Measurements from ENCODE around the gene E2F4. TPM values are rescaled to one million over a fixed set of nuclear protein-coding genes. Genes with fewer than 3 reads are reported as not detected.

The E2F4 gene
- total RNA-seq, 1 donor from 2014 or later: 64.3 TPM

DNA sequence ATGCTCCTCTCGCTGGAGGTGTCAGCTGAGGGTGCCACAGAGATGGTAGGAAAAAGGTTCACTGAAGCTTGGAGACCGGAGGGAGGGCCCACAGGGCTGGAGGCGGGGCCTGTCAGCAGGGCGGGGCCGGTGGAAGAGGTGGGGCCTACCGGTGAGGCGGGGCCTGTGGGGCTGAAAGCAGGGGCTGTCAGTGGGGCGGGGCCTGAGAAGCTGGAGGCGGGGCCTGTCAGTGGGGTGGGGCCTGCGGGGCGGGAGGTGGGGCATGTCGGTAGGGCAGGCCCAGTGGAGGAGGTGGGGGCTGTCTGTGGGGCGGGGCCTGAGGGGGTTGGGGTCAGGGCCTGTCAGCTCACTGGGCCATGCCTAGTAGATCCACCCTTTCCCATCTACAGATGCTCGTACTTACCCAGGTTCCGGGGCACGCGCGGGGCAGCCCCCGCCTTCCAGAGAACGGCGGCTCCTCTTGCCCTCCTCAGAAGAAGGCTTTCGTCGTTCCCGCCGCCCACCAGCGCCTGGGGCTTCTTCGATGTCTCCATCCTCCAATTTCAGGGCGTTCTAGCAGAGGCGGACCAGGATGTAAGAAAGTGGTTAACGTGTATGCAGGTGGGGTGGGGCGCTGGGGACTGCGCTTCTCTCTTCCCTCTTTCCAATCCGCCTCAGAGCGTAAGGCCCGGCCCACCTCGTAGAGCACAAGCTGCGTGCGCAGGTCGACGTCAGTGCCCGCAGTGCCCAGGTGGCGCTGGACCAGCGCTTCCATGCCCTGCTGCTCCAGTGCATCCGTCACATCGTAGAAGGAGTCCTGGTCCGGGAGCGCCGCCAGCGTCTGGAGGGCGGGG is 44.8 kb downstream of the E2F4 start:
- H3K36me3 Mint-ChIP-seq (ENCODE audit: unreplicated experiment): no peaks in the 10 kb centered on the region
- H3K4me3 Mint-ChIP-seq (ENCODE audit: unreplicated experiment): peak overlapping the region; percentile 74
- DNase-seq: peak; percentile 83
- peaks cover 5% of the 10 kb centered on the region for H3K27me3 Mint-ChIP-seq (ENCODE audit: unreplicated experiment)
- H3K9me3 Mint-ChIP-seq (ENCODE audit: unreplicated experiment): no peaks in the 10 kb centered on the region
- no peaks in the 10 kb centered on the region for H3K4me1 Mint-ChIP-seq (ENCODE audit: low read depth, unreplicated experiment)
- peak overlapping the region; percentile 33 for H3K27ac Mint-ChIP-seq (ENCODE audit: unreplicated experiment)
- TF ChIP-seq, protein P1, sequence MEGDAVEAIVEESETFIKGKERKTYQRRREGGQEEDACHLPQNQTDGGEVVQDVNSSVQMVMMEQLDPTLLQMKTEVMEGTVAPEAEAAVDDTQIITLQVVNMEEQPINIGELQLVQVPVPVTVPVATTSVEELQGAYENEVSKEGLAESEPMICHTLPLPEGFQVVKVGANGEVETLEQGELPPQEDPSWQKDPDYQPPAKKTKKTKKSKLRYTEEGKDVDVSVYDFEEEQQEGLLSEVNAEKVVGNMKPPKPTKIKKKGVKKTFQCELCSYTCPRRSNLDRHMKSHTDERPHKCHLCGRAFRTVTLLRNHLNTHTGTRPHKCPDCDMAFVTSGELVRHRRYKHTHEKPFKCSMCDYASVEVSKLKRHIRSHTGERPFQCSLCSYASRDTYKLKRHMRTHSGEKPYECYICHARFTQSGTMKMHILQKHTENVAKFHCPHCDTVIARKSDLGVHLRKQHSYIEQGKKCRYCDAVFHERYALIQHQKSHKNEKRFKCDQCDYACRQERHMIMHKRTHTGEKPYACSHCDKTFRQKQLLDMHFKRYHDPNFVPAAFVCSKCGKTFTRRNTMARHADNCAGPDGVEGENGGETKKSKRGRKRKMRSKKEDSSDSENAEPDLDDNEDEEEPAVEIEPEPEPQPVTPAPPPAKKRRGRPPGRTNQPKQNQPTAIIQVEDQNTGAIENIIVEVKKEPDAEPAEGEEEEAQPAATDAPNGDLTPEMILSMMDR (IDR thresholded peaks at IDR 0.05; ENCODE audit: partially characterized antibody, unreplicated experiment): no peak

DNA sequence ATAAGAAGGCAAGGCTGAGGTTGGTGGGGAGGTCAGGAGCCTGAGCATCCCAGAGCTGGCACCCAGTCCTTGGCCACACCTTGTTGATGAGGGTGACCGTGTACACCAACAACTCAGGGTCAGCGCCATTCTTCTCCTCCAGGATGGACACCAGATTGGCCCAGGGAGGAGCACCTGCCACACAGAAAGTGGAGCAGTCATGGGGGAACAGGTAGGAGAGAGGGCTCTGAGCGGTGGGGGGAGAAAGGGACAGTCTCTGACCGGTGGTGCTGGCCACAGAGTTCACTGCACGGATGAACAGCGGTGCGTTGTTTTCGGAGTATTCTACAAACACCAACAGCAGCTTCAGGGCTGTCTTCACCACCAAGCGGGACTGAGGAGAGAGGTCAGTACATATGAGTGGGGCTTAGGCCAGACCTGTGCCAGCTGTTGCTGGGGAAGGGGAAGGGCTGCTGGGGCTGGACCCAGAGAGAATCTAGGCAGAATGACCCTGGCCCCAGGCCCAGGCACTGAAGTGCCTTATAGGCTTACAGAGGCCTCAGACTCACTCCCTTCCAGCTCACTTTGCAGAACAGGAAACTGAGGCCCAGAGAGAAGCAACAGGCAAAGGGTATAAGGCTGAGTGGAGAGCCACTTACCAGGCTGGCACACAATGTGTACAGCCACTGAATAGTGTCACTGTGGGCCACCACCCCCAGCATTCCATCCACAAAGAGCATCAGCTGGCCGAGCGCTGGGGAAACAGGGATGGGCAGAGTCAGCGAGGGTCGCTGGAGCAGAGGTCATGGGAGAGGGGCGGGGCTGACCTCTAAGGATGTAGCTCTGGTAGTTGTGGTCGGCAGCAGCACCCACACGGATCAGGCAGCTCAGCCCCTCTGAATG is 45.7 kb downstream of the E2F4 start:
- H3K27ac Mint-ChIP-seq (ENCODE audit: unreplicated experiment): peak overlapping the region; percentile 33
- H3K4me3 Mint-ChIP-seq (ENCODE audit: unreplicated experiment): no peak overlapping the region

DNA sequence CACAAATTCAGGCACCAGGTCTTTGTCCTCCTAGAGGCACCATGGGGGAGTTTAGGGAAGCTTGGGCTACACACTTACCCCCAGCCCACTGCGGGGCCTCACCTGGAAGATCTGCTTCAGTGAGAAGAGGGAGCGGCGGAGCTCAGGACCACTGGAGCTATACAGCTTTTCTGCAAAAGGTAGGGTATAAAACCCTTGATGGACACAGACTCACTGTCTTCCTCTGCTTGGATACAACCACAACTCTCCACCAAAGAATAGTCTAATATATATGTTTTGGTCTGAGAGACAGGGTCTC is 46.3 kb downstream of the E2F4 start:
- H3K27me3 Mint-ChIP-seq (ENCODE audit: unreplicated experiment): peaks cover 5% of the 10 kb centered on the region
- DNase-seq: no peak
- H3K4me1 Mint-ChIP-seq (ENCODE audit: low read depth, unreplicated experiment): no peaks in the 10 kb centered on the region
- no peak overlapping the region for H3K4me3 Mint-ChIP-seq (ENCODE audit: unreplicated experiment)
- H3K9me3 Mint-ChIP-seq (ENCODE audit: unreplicated experiment): no peaks in the 10 kb centered on the region
- H3K27ac Mint-ChIP-seq (ENCODE audit: unreplicated experiment): no peak overlapping the region
- no peaks in the 10 kb centered on the region for H3K36me3 Mint-ChIP-seq (ENCODE audit: unreplicated experiment)
- TF ChIP-seq, protein P1 (IDR thresholded peaks at IDR 0.05; ENCODE audit: partially characterized antibody, unreplicated experiment): no peak

More for the DNA sequence above, 45.7 kb downstream of the E2F4 start:
- TF ChIP-seq, protein P1 (IDR thresholded peaks at IDR 0.05; ENCODE audit: partially characterized antibody, unreplicated experiment): no peak
- no peaks in the 10 kb centered on the region for H3K36me3 Mint-ChIP-seq (ENCODE audit: unreplicated experiment)
- H3K9me3 Mint-ChIP-seq (ENCODE audit: unreplicated experiment): no peaks in the 10 kb centered on the region
- no peaks in the 10 kb centered on the region for H3K4me1 Mint-ChIP-seq (ENCODE audit: low read depth, unreplicated experiment)
- DNase-seq: no peak
- peaks cover 5% of the 10 kb centered on the region for H3K27me3 Mint-ChIP-seq (ENCODE audit: unreplicated experiment)

DNA sequence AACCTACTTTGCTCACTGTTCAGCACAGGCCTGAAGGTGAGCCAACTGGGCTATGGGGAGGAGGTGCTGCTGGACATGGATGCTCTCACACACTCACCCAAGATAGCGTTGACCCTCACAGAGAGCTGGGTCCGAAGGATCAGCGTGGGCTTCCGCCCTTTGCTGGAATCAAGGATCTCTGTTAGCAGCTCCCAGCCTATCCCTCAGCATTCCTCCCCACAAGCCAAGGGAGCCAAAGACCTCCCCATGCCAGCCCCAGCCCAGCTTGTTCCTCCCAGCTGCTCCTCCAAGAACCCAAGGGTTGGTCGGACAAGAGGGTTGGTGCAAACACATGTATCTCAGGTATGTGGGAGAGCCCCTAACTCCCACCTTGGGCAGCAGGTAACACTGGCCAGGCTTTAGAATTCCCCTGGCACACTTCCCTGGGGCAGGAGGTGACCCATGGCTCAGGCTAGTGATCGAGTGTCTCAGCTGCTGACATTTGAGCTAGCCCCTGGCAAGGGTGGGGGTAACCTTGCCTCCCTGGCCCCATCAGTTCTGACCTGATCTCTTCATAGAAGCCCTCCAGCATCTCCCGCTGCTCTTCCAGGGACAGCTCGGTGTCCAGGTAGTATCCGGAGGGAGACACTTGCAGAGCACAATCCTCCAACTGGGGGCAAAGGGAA is 47.0 kb downstream of the E2F4 start:
- H3K9me3 Mint-ChIP-seq (ENCODE audit: unreplicated experiment): no peaks in the 10 kb centered on the region
- H3K27me3 Mint-ChIP-seq (ENCODE audit: unreplicated experiment): peaks cover 5% of the 10 kb centered on the region
- no peak overlapping the region for H3K27ac Mint-ChIP-seq (ENCODE audit: unreplicated experiment)
- no peaks in the 10 kb centered on the region for H3K4me1 Mint-ChIP-seq (ENCODE audit: low read depth, unreplicated experiment)
- TF ChIP-seq, protein P1 (IDR thresholded peaks at IDR 0.05; ENCODE audit: partially characterized antibody, unreplicated experiment): no peak
- DNase-seq: no peak
- H3K36me3 Mint-ChIP-seq (ENCODE audit: unreplicated experiment): no peaks in the 10 kb centered on the region
- no peak overlapping the region for H3K4me3 Mint-ChIP-seq (ENCODE audit: unreplicated experiment)

Data from glutamatergic neuron (in vitro differentiated cells).